ENCODE data around the gene SVIL.
"Not testable (repeated sequence)": the region's sequence is repeated elsewhere in the genome, so short reads cannot be mapped to it uniquely, and the experiment has no call there.

- TF ChIP-seq CTCF, POLR2A (IDR thresholded peaks at IDR 0.05): not testable (repeated sequence)
Observed at GRCh38 chr10:29553116-29553515, 81.7 kb downstream of the SVIL start.

All from Peyer's patch (tissue), 4 donors.